ENCODE results near the gene SPDYE8.
"Not testable (repeated sequence)": the region's sequence is repeated elsewhere in the genome, so short reads cannot be mapped to it uniquely, and the experiment has no call there.

DNA sequence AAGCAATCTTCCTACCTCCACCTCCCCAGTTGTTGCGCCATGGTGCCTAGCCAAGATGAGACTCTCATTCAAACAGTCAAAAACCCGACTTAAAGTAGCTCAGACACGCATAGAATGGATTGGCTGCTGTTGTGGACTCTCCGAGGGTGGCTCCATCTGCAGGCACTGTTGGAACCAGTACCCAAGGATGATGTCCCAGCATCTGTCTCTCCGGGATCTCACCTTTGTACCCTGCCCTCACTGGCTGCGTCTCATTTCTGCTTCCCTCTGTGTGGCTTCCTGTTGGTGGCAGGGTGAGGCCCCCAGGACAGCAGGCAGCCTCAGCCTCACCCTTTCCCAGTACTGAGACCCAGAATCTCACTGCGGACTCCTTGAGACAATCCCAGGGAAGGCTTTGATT, 54.8 kb downstream of the SPDYE8 start:
- TF ChIP-seq, protein P1, sequence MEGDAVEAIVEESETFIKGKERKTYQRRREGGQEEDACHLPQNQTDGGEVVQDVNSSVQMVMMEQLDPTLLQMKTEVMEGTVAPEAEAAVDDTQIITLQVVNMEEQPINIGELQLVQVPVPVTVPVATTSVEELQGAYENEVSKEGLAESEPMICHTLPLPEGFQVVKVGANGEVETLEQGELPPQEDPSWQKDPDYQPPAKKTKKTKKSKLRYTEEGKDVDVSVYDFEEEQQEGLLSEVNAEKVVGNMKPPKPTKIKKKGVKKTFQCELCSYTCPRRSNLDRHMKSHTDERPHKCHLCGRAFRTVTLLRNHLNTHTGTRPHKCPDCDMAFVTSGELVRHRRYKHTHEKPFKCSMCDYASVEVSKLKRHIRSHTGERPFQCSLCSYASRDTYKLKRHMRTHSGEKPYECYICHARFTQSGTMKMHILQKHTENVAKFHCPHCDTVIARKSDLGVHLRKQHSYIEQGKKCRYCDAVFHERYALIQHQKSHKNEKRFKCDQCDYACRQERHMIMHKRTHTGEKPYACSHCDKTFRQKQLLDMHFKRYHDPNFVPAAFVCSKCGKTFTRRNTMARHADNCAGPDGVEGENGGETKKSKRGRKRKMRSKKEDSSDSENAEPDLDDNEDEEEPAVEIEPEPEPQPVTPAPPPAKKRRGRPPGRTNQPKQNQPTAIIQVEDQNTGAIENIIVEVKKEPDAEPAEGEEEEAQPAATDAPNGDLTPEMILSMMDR (conservative IDR thresholded peaks at IDR 0.05; ENCODE audit: low read length) = not testable (repeated sequence)
- not testable (repeated sequence) for TF ChIP-seq EZH2phosphoT487 (IDR thresholded peaks at IDR 0.05; ENCODE audit: borderline replicate concordance)

All from Loucy (cell line).